ENCODE results near the gene SPRTN. TPM values are rescaled to one million over a fixed set of nuclear protein-coding genes. Genes with fewer than 3 reads are reported as not detected.

The SPRTN gene
- total RNA-seq, 1 donor from 2014 or later: 15.0 TPM

DNA sequence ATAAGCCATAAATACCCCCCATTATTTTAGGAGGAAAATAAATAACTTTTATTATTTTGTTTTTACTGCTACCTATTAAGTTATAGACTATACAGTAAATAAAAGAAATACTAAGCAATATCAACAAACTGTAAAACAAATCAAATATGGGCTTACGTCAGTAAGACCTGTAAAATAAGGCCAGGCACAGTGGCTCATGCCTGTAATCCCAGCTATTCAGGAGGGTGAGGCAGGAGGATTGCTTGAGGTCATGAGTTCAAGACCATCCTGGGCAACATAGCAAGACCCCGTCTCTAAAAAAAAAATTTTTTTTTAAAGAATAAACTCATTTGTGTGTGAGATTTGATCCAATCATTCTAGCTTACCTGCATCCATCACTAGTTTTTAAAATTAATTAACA lies 66.2 kb downstream of the SPRTN start:
- H3K27me3 Mint-ChIP-seq (ENCODE audit: low read depth): no peaks in the 10 kb centered on the region
- H3K4me3 Mint-ChIP-seq (ENCODE audit: unreplicated experiment): no peak overlapping the region
- DNase-seq (ENCODE audit: low spot score): no peak

More for the DNA sequence above, 66.2 kb downstream of the SPRTN start:
- peaks cover 9% of the 10 kb centered on the region for H3K4me1 Mint-ChIP-seq (ENCODE audit: low read depth)
- H3K36me3 Mint-ChIP-seq (ENCODE audit: low read depth): no peaks in the 10 kb centered on the region
- H3K9me3 Mint-ChIP-seq (ENCODE audit: low read depth): no peaks in the 10 kb centered on the region
- no peak for TF ChIP-seq CTCF (IDR thresholded peaks at IDR 0.05)
- H3K27ac Mint-ChIP-seq (ENCODE audit: unreplicated experiment): no peak overlapping the region

Other genes starting within 250 kb of the SPRTN start
- 1.2 to 2.9 TPM (median 1.6 TPM) in 3 replicates for gene TRIM67, start 176.2 kb upstream of the SPRTN start, total RNA-seq
- gene GNPAT, start 97.1 kb upstream of the SPRTN start, total RNA-seq: 37.6 to 43.2 TPM (median 37.9 TPM) in 3 replicates
- gene EXOC8, start 441 bp upstream of the SPRTN start, total RNA-seq: 13.2 to 15.6 TPM (median 13.8 TPM) in 3 replicates
- gene EGLN1, start 84.0 kb downstream of the SPRTN start, total RNA-seq: 25.7 to 36.6 TPM (median 35.3 TPM) in 3 replicates
- 32.3 to 40.5 TPM (median 36.8 TPM) in 3 replicates for gene TSNAX, start 190.4 kb downstream of the SPRTN start, total RNA-seq